Activated T-cell treated with anti-CD3 and anti-CD28 coated beads for 1 hour (primary cell): ENCODE results near the gene TMEM98.
"Not testable (repeated sequence)": the region's sequence is repeated elsewhere in the genome, so short reads cannot be mapped to it uniquely, and the experiment has no call there.

Source experiments
- DNase-seq: peaks from one replicate; pipeline ENCODE4 v3.0.0-alpha.2; 2020; ENCODE audit warnings: low read depth

The TMEM98 gene

GRCh38 chr17:32915245-32915644, 12.7 kb upstream of the TMEM98 start:
- no peak for DNase-seq

- DNase-seq = no peak
These were observed 11.8 kb upstream of the TMEM98 start for GRCh38 chr17:32916134-32916533.

GRCh38 chr17:32917081-32917480, 10.9 kb upstream of the TMEM98 start:
- DNase-seq = no peak

GRCh38 chr17:32917842-32918241, 10.1 kb upstream of the TMEM98 start:
- no peak for DNase-seq

DNA sequence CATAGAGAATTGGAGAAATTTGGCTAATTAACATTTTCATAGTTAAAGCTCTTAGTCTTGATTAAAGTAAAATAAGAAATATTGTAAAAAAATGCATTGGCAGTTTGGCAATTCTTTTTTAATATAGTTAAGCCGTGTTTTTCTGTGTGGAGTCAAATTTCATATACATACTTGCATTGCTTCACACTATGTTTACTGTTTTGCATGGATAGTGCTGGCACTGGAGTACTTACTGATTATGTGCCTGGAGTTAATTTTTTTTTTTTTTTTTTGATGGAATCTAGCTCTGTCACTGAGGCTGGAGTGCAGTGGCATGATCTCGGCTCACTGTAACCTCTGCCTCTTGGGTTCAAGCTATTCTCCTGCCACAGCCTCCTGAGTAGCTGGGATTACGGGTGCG, 8.1 kb upstream of the TMEM98 start:
- not testable (repeated sequence) for DNase-seq

GRCh38 chr17:32920293-32920692, 7.7 kb upstream of the TMEM98 start:
- no peak for DNase-seq

GRCh38 chr17:32921017-32921416, 6.9 kb upstream of the TMEM98 start:
- DNase-seq = no peak

GRCh38 chr17:32923905-32924304, 4.0 kb upstream of the TMEM98 start:
- not testable (repeated sequence) for DNase-seq

DNA sequence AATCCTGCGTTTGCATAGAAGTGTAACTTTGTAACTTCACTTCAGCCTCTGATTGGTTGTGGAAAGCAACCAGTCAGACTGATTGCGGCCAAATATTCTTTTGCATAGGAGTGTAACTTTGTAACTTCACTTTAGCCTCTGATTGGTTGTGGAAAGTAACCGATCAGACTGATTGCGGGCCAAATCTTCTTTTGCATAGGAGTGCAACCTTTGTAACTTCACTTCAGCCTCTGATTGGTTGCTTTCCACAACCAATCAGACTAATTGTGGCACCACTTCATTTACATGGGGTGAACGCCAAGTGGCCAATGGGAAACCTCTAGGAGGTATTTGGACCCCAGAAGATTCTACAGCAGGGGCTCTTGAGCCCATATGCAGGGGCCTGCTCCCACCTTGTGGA, 1.8 kb upstream of the TMEM98 start:
- no peak for DNase-seq

GRCh38 chr17:32926789-32927188, 1.2 kb upstream of the TMEM98 start:
- DNase-seq = not testable (repeated sequence)

GRCh38 chr17:32927201-32927723, 691 bp upstream of the TMEM98 start:
- DNase-seq = no peak

DNA sequence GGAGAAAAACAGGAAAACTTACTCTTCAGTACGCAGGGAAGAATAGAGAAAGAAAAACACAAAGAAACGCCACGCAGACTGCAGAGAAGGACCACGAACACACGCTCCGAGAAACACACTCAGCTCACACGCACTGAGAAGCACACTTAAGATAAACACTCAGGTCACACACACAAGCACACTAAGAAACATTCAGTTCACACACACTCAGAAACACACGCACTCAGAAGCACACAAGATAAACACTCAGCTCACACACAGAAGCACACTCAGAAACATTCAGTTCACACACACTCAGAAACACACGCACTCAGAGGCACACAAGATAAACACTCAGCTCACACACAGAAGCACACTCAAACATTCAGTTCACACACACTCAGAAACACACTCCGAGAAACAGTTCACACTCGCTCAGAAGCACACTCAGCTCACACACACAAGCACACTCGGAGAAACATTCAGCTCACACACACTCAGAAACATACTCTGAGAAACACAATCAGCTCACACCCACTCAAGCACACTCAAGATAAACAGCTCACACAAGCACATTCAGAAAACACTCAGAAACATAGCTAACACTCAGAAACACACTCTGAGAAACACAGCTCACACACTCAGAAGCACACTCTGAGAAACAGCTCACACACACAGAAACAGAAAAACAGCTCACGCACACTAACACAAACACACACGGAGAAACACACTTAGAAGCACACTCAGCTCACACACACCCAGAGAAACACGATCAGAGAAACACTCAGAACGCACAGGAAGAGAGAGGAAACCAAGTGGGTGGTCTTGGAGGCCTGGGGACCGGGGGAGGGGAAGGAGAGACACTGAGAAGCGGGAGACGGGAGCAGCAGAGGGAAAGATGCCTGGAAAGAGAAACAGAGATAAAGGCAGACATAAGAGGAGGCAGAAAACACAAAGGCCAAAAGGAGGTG, 908 bp downstream of the TMEM98 start:
- no peak for DNase-seq

DNA sequence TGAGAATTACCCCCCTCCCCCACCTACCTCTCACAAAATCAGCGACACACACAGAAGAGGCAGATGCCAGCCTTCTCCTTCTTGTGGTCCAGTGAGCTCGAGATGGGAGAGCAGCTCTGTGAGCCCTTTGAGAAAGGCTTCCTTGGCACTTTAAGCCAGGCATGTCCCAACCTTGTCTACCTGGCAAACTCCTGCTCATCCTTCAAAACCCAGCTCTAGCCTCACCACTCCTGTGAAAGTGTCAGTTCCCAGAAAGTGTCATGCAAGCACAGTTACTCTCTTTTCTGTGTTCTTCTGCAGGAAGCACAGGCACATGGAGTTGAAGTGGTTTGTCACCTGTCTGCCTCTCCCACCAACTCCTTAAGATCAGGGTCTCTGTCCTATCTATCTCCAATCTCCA, 1.6 kb downstream of the TMEM98 start:
- DNase-seq = no peak

- no peak for DNase-seq
These were observed 2.6 kb downstream of the TMEM98 start for GRCh38 chr17:32930512-32930911.

DNA sequence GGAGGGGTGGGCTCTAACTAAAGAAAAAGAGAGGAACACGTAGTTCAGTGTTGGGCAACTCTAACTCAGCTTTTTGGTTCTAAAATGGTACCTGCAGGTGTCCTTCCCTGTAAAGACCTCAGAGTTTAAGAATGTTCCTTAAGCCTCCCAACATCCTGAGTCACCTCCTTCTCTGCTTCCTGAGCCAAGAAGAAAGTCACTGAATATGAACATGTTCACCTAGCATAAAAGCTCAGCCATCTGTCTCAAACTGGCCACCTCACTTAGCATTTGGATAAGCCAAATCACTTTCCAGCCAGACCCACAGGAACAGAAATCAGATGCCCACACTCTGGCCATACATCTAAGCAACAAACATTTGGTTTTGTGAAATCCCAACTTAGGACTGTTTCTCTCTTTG, 3.7 kb downstream of the TMEM98 start:
- DNase-seq = no peak

GRCh38 chr17:32933881-32934280, 5.9 kb downstream of the TMEM98 start:
- DNase-seq = no peak

DNA sequence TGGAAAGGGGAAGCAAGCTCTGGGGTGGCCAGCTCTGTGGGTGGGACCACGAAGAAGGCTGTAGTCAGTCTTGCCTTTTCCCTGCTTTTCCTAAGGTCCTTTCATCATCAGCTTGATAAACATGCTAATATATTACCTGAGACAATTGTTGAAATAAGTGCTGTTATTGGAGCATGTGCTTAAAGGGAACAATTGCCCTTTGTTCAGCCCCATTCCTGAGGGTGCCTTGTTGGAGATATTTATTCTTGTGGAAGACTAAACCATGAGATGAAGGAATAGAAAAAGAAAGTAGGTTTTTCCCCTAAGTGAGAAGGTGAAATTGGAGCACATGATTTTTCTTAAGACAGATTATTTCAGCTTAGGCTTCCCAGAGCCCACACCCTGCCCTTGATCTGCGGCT, 7.8 kb downstream of the TMEM98 start:
- no peak for DNase-seq

GRCh38 chr17:32936186-32936893, 8.4 kb downstream of the TMEM98 start:
- DNase-seq = no peak

DNA sequence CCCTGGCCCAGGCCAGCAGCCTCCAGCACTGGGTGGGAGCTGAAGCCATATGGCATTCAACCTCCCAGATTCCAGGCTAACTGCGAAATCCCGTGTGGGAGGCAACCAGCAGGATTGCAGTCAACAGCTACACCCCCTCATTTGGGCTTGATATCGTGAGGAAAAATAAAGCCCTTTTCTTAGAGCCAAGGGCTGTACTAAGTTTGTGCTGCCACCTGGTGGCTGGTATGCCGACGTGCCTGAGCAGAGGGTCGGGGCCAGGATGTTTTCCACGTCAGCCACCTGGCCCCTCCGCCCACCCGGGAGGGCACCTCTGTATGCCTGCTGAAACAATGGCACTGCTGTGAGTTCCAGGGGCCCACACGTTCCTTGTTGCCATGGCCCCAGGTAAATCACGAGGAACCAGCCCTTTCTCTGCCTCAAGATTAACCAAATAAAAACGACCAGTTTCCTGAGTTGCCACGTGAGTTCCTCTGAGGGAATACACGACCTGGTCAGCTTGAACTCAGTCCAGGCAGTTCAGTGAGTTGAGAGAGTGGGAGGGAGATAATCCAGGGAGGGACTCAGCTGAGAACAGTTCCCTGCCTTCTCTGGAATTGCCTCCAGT, 9.0 kb downstream of the TMEM98 start:
- peak; percentile 59 for DNase-seq

DNA sequence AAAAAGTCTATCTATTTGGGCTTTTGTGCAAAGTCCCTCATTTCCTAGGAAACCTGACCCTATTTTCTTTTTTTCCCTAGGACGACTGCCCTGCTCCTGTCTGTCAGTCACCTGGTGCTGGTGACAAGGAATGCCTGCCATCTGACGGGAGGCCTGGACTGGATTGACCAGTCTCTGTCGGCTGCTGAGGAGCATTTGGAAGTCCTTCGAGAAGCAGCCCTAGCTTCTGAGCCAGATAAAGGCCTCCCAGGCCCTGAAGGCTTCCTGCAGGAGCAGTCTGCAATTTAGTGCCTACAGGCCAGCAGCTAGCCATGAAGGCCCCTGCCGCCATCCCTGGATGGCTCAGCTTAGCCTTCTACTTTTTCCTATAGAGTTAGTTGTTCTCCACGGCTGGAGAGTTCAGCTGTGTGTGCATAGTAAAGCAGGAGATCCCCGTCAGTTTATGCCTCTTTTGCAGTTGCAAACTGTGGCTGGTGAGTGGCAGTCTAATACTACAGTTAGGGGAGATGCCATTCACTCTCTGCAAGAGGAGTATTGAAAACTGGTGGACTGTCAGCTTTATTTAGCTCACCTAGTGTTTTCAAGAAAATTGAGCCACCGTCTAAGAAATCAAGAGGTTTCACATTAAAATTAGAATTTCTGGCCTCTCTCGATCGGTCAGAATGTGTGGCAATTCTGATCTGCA, 12.9 kb downstream of the TMEM98 start:
- no peak for DNase-seq

- DNase-seq = no peak
These were observed 13.6 kb downstream of the TMEM98 start for GRCh38 chr17:32941419-32942032.

DNA sequence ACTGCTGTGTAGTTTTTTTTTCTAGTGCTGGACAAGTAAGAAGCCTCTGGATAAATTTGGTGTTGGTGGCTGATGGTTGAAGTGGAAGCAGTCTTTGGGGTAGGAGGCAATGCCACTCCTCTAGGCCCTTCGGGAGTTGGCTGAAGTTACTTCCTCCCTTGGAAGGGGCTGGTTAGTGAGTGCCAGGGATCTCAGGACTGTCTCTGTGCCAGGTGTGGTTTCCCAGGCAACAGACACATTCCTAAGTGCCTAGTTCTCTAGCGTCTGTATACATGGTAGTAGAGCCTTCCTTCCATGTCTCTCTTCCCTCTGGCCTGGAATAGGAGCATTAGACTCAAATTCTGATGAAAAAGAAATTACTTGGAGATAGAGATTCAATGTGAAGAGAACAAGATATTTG, 15.3 kb downstream of the TMEM98 start:
- no peak for DNase-seq
